Activated T-cell treated with anti-CD3 and anti-CD28 coated beads, Interleukin-2, amount 50 U/mL, for 4 hours (primary cell): ENCODE measurements around the gene STYX. TPM values are rescaled to one million over a fixed set of nuclear protein-coding genes. Genes with fewer than 3 reads are reported as not detected.
"Not testable (repeated sequence)": the region's sequence is repeated elsewhere in the genome, so short reads cannot be mapped to it uniquely, and the experiment has no call there.

Experiments
- ATAC-seq, 2 donors: fragments of 200-7000 bp; cut with Tn5 transposase; one replicate each; pipeline ENCODE4 v1.10.0; 2021
- DNase-seq: peaks from one replicate; pipeline ENCODE4 v3.0.0-alpha.2; 2020
- H3K27me3 Mint-ChIP-seq: one replicate; pipeline ENCODE4 v1.8.0; 2021; ENCODE audit warnings: low read depth, mixed read lengths
- H3K36me3 Mint-ChIP-seq: one replicate; pipeline ENCODE4 v1.8.0; 2022; ENCODE audit warnings: mixed read lengths; ENCODE audit not compliant: insufficient read depth
- H3K4me1 Mint-ChIP-seq: one replicate; pipeline ENCODE4 v1.8.0; 2021; ENCODE audit warnings: low read depth, mixed read lengths
- H3K4me3 Mint-ChIP-seq: one replicate; pipeline ENCODE4 v1.8.0; 2021; ENCODE audit warnings: mild to moderate bottlenecking, moderate library complexity, mixed read lengths
- H3K9me3 Mint-ChIP-seq: one replicate; pipeline ENCODE4 v1.8.0; 2021; ENCODE audit warnings: mixed read lengths
- total RNA-seq, 3 donors: library from RNA; stranded (reverse); gene quantifications; one replicate each; pipeline ENCODE4 v1.2.1, GENCODE V29; 2021

Gene STYX
- total RNA-seq, 3 donors from 2014 or later, result 18.5 to 18.9 (median 18.6) TPM

- no peaks in the 10 kb centered on the region for H3K9me3 Mint-ChIP-seq
- peak; percentile 27 to 32 for ATAC-seq
- H3K4me3 Mint-ChIP-seq, result peak overlapping the region; percentile 69
- H3K27me3 Mint-ChIP-seq, result no peaks in the 10 kb centered on the region
- DNase-seq, result no peak
- H3K4me1 Mint-ChIP-seq, result peaks cover 76% of the 10 kb centered on the region
- peaks cover 15% of the 10 kb centered on the region for H3K36me3 Mint-ChIP-seq
These were observed 11.9 kb downstream of the STYX start for GRCh38 chr14:52741865-52742264.

DNA sequence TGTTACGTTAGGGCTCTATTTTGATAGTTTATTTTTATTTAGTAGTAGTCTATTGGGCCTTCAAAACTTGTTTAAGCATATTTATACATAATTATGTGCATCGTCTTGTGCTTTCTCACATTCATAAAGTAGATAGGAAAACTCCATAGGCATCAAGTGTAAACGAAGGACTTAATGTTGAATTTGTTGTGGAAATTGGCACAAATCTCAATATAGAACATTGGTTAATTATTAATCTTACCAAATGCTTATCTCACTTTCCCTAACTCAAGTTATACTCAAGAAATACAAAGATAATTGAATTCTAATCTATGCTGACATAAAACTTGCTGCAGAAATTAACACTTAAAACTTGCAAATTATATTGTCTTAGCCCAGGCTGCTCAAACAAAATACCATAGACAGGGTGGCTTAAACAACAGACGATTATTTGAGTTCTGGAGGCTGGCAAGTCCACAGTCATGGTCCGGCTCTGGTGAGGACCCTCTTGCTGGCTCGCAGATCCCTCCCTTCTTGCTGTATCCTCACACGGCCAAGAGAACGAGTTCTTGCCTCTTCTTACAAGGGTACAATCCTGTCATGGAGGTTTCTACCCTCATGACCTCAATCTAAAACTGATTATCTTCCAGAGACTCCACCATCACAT lies 18.8 kb downstream of the STYX start:
- Mint-ChIP-seq H3K4me3 (no peak overlapping the region), H3K36me3 (peaks cover 27% of the 10 kb centered on the region), H3K27me3 (no peaks in the 10 kb centered on the region), H3K9me3 (no peaks in the 10 kb centered on the region), H3K4me1 (peaks cover 26% of the 10 kb centered on the region)
- DNase-seq (no peak), ATAC-seq (no peak)

DNA sequence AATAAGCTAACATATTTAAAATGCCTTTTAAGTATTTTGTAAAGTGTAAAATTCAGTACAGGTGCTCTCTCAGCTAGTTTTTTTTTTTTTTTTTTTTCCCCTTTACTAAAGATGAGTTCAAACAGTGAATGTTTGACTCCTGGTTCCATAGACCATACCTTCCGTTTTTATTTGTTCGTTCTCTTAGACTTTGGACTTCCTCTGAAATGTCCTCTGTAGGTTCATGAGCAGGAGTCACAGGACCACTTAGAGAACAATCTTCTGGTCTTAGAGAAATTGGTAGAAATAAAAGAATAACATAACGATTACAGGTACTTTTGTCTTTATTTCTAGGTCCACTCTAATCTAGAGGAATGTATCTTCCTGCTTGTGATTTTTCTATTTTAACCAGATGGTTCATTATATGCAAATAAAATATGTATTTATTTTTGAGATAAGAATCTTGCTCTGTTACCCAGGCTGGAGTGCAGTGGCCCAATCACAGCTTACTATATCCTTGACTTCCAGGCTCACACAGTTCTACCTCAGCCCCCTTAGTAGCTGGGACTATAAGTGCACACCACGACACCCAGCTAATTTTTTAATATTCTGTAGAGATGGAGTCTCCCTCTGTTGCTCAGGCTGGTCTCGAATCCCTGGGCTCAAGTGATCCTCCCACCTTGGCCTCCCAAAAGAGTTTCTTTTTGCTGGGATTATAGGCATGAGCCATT lies 25.8 kb downstream of the STYX start:
- ATAC-seq (no peak), DNase-seq (no peak)
- Mint-ChIP-seq H3K9me3 (no peaks in the 10 kb centered on the region), H3K36me3 (peaks cover 12% of the 10 kb centered on the region), H3K4me3 (no peak overlapping the region), H3K27me3 (no peaks in the 10 kb centered on the region), H3K4me1 (no peaks in the 10 kb centered on the region)

GRCh38 chr14:52759145-52759544 lies 29.2 kb downstream of the STYX start:
- Mint-ChIP-seq H3K4me1 (peaks cover 14% of the 10 kb centered on the region), H3K27me3 (no peaks in the 10 kb centered on the region), H3K9me3 (no peaks in the 10 kb centered on the region), H3K36me3 (peaks cover 18% of the 10 kb centered on the region), H3K4me3 (no peak overlapping the region)
- no peak for ATAC-seq
- DNase-seq, result no peak

- peaks cover 30% of the 10 kb centered on the region for H3K36me3 Mint-ChIP-seq
- not testable (repeated sequence) for H3K27me3 Mint-ChIP-seq, ATAC-seq, H3K9me3 Mint-ChIP-seq, H3K4me3 Mint-ChIP-seq, DNase-seq
- peaks cover 16% of the 10 kb centered on the region for H3K4me1 Mint-ChIP-seq
These were observed 33.0 kb downstream of the STYX start for GRCh38 chr14:52762923-52763322.

GRCh38 chr14:52767058-52767833 lies 37.3 kb downstream of the STYX start:
- ATAC-seq (no peak), DNase-seq (no peak)
- Mint-ChIP-seq H3K27me3 (no peaks in the 10 kb centered on the region), H3K36me3 (peaks cover 40% of the 10 kb centered on the region), H3K4me1 (peaks cover 25% of the 10 kb centered on the region), H3K9me3 (no peaks in the 10 kb centered on the region), H3K4me3 (no peak overlapping the region)

DNA sequence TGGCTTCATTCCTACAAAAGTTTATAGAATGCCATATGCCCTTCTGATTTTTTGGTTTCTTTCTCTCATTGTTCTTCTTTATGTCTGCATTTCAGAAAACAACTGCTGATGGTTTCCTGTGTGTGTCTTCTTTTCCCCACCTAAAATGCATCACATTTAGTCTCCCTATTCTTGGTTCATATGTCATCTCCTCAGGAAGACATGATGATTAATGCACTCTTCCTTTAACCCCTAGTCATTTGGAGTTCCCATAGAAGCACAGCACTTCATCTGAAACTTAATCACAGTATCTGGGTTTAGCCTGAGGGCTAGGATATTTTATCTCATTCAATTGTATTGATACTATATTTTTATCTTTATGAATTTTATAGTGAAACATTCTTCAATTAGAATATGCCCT lies 39.9 kb downstream of the STYX start:
- peaks cover 9% of the 10 kb centered on the region for H3K4me1 Mint-ChIP-seq
- ATAC-seq (no peak), DNase-seq (no peak)
- H3K36me3 Mint-ChIP-seq, result peaks cover 41% of the 10 kb centered on the region
- H3K4me3 Mint-ChIP-seq, result no peak overlapping the region
- no peaks in the 10 kb centered on the region for H3K9me3 Mint-ChIP-seq
- H3K27me3 Mint-ChIP-seq, result no peaks in the 10 kb centered on the region

DNA sequence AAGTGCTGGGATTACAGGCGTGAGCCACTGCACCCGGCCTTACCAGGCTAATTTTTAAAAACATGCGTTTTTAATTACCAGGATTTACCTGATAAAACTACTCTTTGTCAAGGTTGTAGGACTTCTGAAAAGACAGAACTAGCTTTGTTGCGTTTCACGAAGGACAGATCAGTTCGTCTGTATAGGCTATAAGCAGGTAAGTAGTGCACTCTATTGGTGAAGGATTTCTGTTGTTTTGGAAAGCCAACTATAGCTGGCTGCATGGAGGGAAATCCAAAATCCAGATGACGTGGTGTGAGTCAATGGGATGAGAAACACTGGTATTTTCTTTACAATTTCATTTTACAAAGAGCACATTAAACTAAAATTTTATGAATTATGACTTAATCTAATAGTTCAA lies 46.9 kb downstream of the STYX start:
- no peak for DNase-seq
- ATAC-seq, result no peak
- Mint-ChIP-seq H3K36me3 (peaks cover 22% of the 10 kb centered on the region), H3K27me3 (no peaks in the 10 kb centered on the region), H3K4me1 (no peaks in the 10 kb centered on the region), H3K9me3 (no peaks in the 10 kb centered on the region), H3K4me3 (no peak overlapping the region)

DNA sequence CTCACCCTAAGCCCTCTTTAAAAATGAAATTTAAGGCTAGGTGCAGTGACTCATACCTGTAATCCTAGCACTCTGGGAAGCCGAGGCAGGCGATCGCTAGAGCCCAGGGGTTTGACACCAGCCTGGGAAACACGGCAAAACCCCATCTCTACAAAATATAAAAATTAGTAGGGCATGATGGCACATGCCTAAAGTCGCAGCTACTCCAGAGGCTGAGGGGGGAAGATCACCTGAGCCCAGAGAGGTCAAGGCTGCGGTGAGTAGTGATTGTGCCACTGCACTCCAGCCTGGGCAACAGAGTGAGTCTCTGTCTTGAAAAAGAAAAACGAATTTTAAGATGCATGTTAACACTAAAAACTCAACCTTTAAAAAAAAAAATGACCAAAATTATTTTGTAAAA lies 48.7 kb downstream of the STYX start:
- ATAC-seq, result no peak
- H3K36me3 Mint-ChIP-seq, result peaks cover 15% of the 10 kb centered on the region

GRCh38 chr14:52780893-52781292 lies 50.9 kb downstream of the STYX start:
- Mint-ChIP-seq H3K9me3 (no peaks in the 10 kb centered on the region), H3K4me1 (no peaks in the 10 kb centered on the region), H3K36me3 (peaks cover 4% of the 10 kb centered on the region), H3K27me3 (no peaks in the 10 kb centered on the region), H3K4me3 (no peak overlapping the region)
- DNase-seq (no peak), ATAC-seq (no peak)

More for the DNA sequence above, 48.7 kb downstream of the STYX start:
- no peak for DNase-seq
- no peaks in the 10 kb centered on the region for H3K4me1 Mint-ChIP-seq
- H3K9me3 Mint-ChIP-seq, result no peaks in the 10 kb centered on the region
- no peak overlapping the region for H3K4me3 Mint-ChIP-seq
- no peaks in the 10 kb centered on the region for H3K27me3 Mint-ChIP-seq

GRCh38 chr14:52781629-52782028 lies 51.7 kb downstream of the STYX start:
- no peak overlapping the region for H3K4me3 Mint-ChIP-seq
- H3K4me1 Mint-ChIP-seq, result no peaks in the 10 kb centered on the region
- peaks cover 6% of the 10 kb centered on the region for H3K36me3 Mint-ChIP-seq
- DNase-seq, result no peak
- H3K9me3 Mint-ChIP-seq, result no peaks in the 10 kb centered on the region
- ATAC-seq, result no peak
- no peaks in the 10 kb centered on the region for H3K27me3 Mint-ChIP-seq

- ATAC-seq (no peak), DNase-seq (no peak)
- H3K27me3 Mint-ChIP-seq, result no peaks in the 10 kb centered on the region
- no peaks in the 10 kb centered on the region for H3K9me3 Mint-ChIP-seq
- peaks cover 4% of the 10 kb centered on the region for H3K36me3 Mint-ChIP-seq
- H3K4me3 Mint-ChIP-seq, result no peak overlapping the region
- peaks cover 3% of the 10 kb centered on the region for H3K4me1 Mint-ChIP-seq
These were observed 53.2 kb downstream of the STYX start for GRCh38 chr14:52783206-52783605.

- no peak for DNase-seq
- ATAC-seq, result no peak
- Mint-ChIP-seq H3K4me1 (peaks cover 27% of the 10 kb centered on the region), H3K27me3 (no peaks in the 10 kb centered on the region), H3K36me3 (peaks cover 2% of the 10 kb centered on the region), H3K9me3 (no peaks in the 10 kb centered on the region), H3K4me3 (no peak overlapping the region)
These were observed 56.9 kb downstream of the STYX start for GRCh38 chr14:52786887-52787286.

DNA sequence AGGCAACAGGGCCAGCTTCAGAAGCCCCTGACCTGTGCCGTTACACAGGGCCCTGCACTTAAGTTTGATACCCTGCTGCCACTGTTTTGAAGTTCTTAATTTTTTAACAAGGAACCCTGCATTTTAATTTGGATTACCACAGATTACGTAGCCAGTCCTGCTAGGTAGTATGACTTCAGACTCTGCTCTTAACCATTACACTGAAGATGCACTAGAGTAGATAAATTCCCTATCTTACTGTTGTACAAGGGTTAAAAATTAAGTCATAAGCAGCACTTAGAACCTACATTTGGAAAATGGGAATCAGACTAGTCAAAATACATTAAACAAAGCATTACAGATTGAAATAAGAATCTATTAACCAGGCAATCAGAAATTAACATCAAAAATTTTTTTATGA lies 59.2 kb downstream of the STYX start:
- Mint-ChIP-seq H3K4me3 (peak overlapping the region; percentile 33), H3K4me1 (peaks cover 35% of the 10 kb centered on the region), H3K36me3 (peaks cover 2% of the 10 kb centered on the region), H3K27me3 (no peaks in the 10 kb centered on the region), H3K9me3 (no peaks in the 10 kb centered on the region)
- DNase-seq, result no peak
- ATAC-seq, result no peak
